ENCODE measurements around the gene PCED1B. TPM values are rescaled to one million over a fixed set of nuclear protein-coding genes. Genes with fewer than 3 reads are reported as not detected.

The PCED1B gene
- total RNA-seq, 1 experiment from 2014 or later, result 3.3 TPM

- H3K36me3 Mint-ChIP-seq (ENCODE audit: insufficient read depth in 1 of 3, low read depth in 3 of 3), result peaks cover 0 to 2% (median under 1%) of the 10 kb centered on the region in 3 experiments; a peak in 3 of 7 replicates
Observed at GRCh38 chr12:47164724-47165439, 85.5 kb downstream of the PCED1B start.

More at GRCh38 chr12:47164724-47165439, 85.5 kb downstream of the PCED1B start:
- no peak overlapping the region for H4K91ac ChIP-seq (ENCODE audit: insufficient read length, low read depth, low read length)
- H3T11ph ChIP-seq (ENCODE audit: low read length), result no peak overlapping the region
- no CpG with 5 or more reads among the region's 2 CpGs for WGBS (ENCODE audit: extremely low coverage, insufficient read length, low lambda C conversion rate)
- no peak overlapping the region for H2BK20ac ChIP-seq (ENCODE audit: low read depth, low read length, poor library complexity, severe bottlenecking)
- H3K4me1 ChIP-seq (ENCODE audit: insufficient read depth, low read length), result peaks cover 2% of the 10 kb centered on the region; the same call in 1 of the 2 replicates
- Mint-ChIP-seq H3K4me1 (peaks cover 0 to 7% of the 10 kb centered on the region in 2 experiments; a peak in 1 of 4 replicates), H3K4me3 (no peak overlapping the region), H3K9me3 (peaks cover 4 to 6% of the 10 kb centered on the region in 2 experiments; a peak in 4 of 5 replicates), H3K27ac (no peak overlapping the region), H3K27me3 (ENCODE audit: low read depth) (no peaks in the 10 kb centered on the region)
- H3K23ac ChIP-seq (ENCODE audit: insufficient read length, low read depth, low read length), result no peak overlapping the region
- no peak overlapping the region for H2AFZ ChIP-seq (ENCODE audit: low read length)
- no peak overlapping the region for H3K27ac ChIP-seq (ENCODE audit: insufficient read length, low read depth, low read length)
- H3K56ac ChIP-seq (ENCODE audit: insufficient read length, low read depth, low read length), result no peak overlapping the region
- H3K23me2 ChIP-seq (ENCODE audit: insufficient read length, low read depth, low read length, poor library complexity, severe bottlenecking), result no peaks in the 10 kb centered on the region
- no peak overlapping the region for H3K9ac ChIP-seq (ENCODE audit: extremely low read depth, insufficient read length, low read length)
- H4K5ac ChIP-seq (ENCODE audit: insufficient read length, low read depth, low read length), result no peak overlapping the region
- H2BK120ac ChIP-seq (ENCODE audit: low read depth, low read length, poor library complexity, severe bottlenecking), result no peak overlapping the region
- H3K79me2 ChIP-seq (ENCODE audit: insufficient read depth, low read length), result no peaks in the 10 kb centered on the region
- DNase-seq, result no peak
- no peak overlapping the region for H3K14ac ChIP-seq (ENCODE audit: insufficient read depth, low read length)
- no peak overlapping the region for H2BK12ac ChIP-seq (ENCODE audit: insufficient read length, low read depth, low read length)
- H3K27me3 ChIP-seq (ENCODE audit: insufficient read depth, low read length), result no peaks in the 10 kb centered on the region
- TF ChIP-seq CTCF (conservative IDR thresholded peaks at IDR 0.05), result peak; percentile 23; the same call in 2 of the 3 replicates
- no peaks in the 10 kb centered on the region for H4K20me1 ChIP-seq (ENCODE audit: control insufficient read depth, insufficient read depth, insufficient read length)
- no peaks in the 10 kb centered on the region for H3K9me3 ChIP-seq (ENCODE audit: control insufficient read depth, low read depth, low read length)
- H2BK15ac ChIP-seq (ENCODE audit: low read depth, low read length), result no peak overlapping the region
- H3K79me1 ChIP-seq (ENCODE audit: insufficient read depth, low read depth, low read length, poor library complexity, severe bottlenecking), result no peaks in the 10 kb centered on the region
- H4K8ac ChIP-seq (replicated peaks; ENCODE audit: insufficient read length, low read depth, low read length), result no peak overlapping the region
- no peak overlapping the region for H3K4ac ChIP-seq (ENCODE audit: low read depth, low read length)
- no peak overlapping the region for H3K18ac ChIP-seq (ENCODE audit: insufficient read length, low read depth, low read length)
- no peak overlapping the region for H3K4me2 ChIP-seq (ENCODE audit: insufficient read depth, insufficient read length, low read length)
- no peak overlapping the region for H2AK5ac ChIP-seq (ENCODE audit: insufficient read length, low read length)
- no peak overlapping the region for H2BK5ac ChIP-seq (ENCODE audit: insufficient read length, low read length)
